SK-N-SH (cell line): ENCODE measurements around the gene TTC21A. TPM values are rescaled to one million over a fixed set of nuclear protein-coding genes. Genes with fewer than 3 reads are reported as not detected.

ENCODE experiments used
- CTCF ChIA-PET: fragments of 300-600, 350-600 bp; formaldehyde crosslinking; extraction: SDS; loops from one replicate; lab custom pipeline; 2021; lab: Yijun Ruan, JAX
- POLR2A ChIA-PET: fragments of 350-600 bp; sonication (Branson Sonifier 250); formaldehyde crosslinking; extraction: SDS; loops from one replicate; lab custom pipeline; 2020; ENCODE audit warnings: antibody characterized with exemption, inconsistent platforms; lab: Yijun Ruan, JAX
- DNase-seq: peaks from one replicate; pipeline ENCODE4 v3.0.0; 2012
- H2AFZ ChIP-seq: fragments of 200-600 bp; sonication (generic); 2 replicates; pipeline ENCODE4 v1.8.1; 2016; ENCODE audit warnings: antibody characterized with exemption, mild to moderate bottlenecking, low read depth
- H3F3A ChIP-seq: fragments of 200-600 bp; sonication (generic); replicated peaks from 2 replicates; pipeline ENCODE3; 2016; ENCODE audit warnings: antibody characterized with exemption, mild to moderate bottlenecking; ENCODE audit not compliant: insufficient read depth
- H3K27ac ChIP-seq, 2 experiments: fragments of 200-500 bp in 1 of 2; fragments of 200-600 bp in 1 of 2; sonication (Bioruptor generic) in 1 of 2; sonication (generic), shearing (Covaris generic) in 1 of 2; 2 replicates each; pipeline versions ENCODE4 v1.5.1 to v1.6.1; 2014 to 2016; ENCODE audit warnings: low read depth in 2 of 2, inconsistent platforms in 1 of 2, low read length in 1 of 2, mild to moderate bottlenecking in 1 of 2, mixed read lengths in 1 of 2
- H3K27me3 ChIP-seq: fragments of 200-600 bp; sonication (generic), shearing (Covaris generic); 2 replicates; pipeline ENCODE4 v1.6.1; 2016; ENCODE audit warnings: mixed run types; ENCODE audit not compliant: insufficient read depth
- H3K36me3 ChIP-seq, 2 experiments: fragments of 200-500 bp in 1 of 2; fragments of 200-600 bp in 1 of 2; sonication (Bioruptor generic) in 1 of 2; sonication (generic) in 1 of 2; replicated peaks in 1 of 2; 2 replicates each; pipeline versions ENCODE3 to v1.5.1; 2014 to 2016; ENCODE audit warnings: low read length in 1 of 2, mild to moderate bottlenecking in 1 of 2; ENCODE audit not compliant: insufficient read depth in 2 of 2, control insufficient read depth in 1 of 2
- H3K4me1 ChIP-seq, 2 experiments: fragments of 200-500 bp in 1 of 2; fragments of 200-600 bp in 1 of 2; sonication (Bioruptor generic) in 1 of 2; sonication (generic), shearing (Covaris generic) in 1 of 2; 2 replicates each; pipeline versions ENCODE4 v1.5.1 to v1.6.1; 2014 to 2016; ENCODE audit warnings: low read depth in 1 of 2, low read length in 1 of 2, mixed run types in 1 of 2; ENCODE audit not compliant: insufficient read depth in 2 of 2, control insufficient read depth in 1 of 2
- H3K4me2 ChIP-seq: fragments of 200-600 bp; sonication (generic), shearing (Covaris generic); 2 replicates; pipeline ENCODE4 v1.6.1; 2017; ENCODE audit warnings: mixed run types
- H3K4me3 ChIP-seq, 2 experiments: fragments of 200-500 bp in 1 of 2; fragments of 200-600 bp in 1 of 2; sonication (Bioruptor generic) in 1 of 2; sonication (generic), shearing (Covaris generic) in 1 of 2; 2 replicates each; pipeline versions ENCODE4 v1.5.1 to v1.8.1; 2014 to 2016; ENCODE audit warnings: low read depth in 2 of 2, inconsistent platforms in 1 of 2, low read length in 1 of 2, mild to moderate bottlenecking in 1 of 2, mixed read lengths in 1 of 2, moderate library complexity in 1 of 2
- H3K79me2 ChIP-seq: fragments of 200-600 bp; sonication (generic); 2 replicates; pipeline ENCODE4 v1.8.1; 2017; ENCODE audit warnings: mild to moderate bottlenecking; ENCODE audit not compliant: insufficient read depth
- H3K9ac ChIP-seq: fragments of 200-600 bp; sonication (generic); 2 replicates; pipeline ENCODE4 v1.6.1; 2017; ENCODE audit warnings: mixed run types
- H3K9me2 ChIP-seq: fragments of 200-600 bp; sonication (generic); 2 replicates; pipeline ENCODE4 v1.6.1; 2017; ENCODE audit warnings: mixed run types
- H3K9me3 ChIP-seq: fragments of 200-600 bp; sonication (generic); 2 replicates; pipeline ENCODE4 v1.6.1; 2017; ENCODE audit warnings: mixed run types, mild to moderate bottlenecking, moderate library complexity
- H4K20me1 ChIP-seq: fragments of 200-600 bp; sonication (generic); 2 replicates; pipeline ENCODE4 v1.6.1; 2017; ENCODE audit warnings: mild to moderate bottlenecking, mixed run types; ENCODE audit not compliant: insufficient read depth
- CHD2 ChIP-seq: fragments of 150-350 bp; IDR thresholded peaks from 2 replicates; pipeline ENCODE4 v1.6.1; 2018; ENCODE audit warnings: low read length; ENCODE audit not compliant: partially characterized antibody
- EP300 ChIP-seq, 2 experiments: IDR thresholded peaks; 2 replicates each; pipeline versions ENCODE4 v1.4.0 to v1.6.1; 2012; ENCODE audit warnings: borderline replicate concordance in 1 of 2, low read depth in 1 of 2, low read length in 1 of 2
- FOXJ3 ChIP-seq: sonication (generic); formaldehyde crosslinking; IDR thresholded peaks from 2 replicates; pipeline ENCODE4 v1.5.1; 2020; ENCODE audit warnings: mild to moderate bottlenecking, missing genetic modification reagents
- GABPA ChIP-seq: IDR thresholded peaks from 2 replicates; pipeline ENCODE4 v1.4.0; 2012; ENCODE audit warnings: low read depth, mild to moderate bottlenecking
- IRF3 ChIP-seq: fragments of 150-350 bp; IDR thresholded peaks from 2 replicates; pipeline ENCODE4 v1.6.1; 2016; ENCODE audit warnings: mild to moderate bottlenecking, low read depth, low read length
- MAX ChIP-seq: IDR thresholded peaks from 2 replicates; pipeline ENCODE4 v1.4.0; 2012; ENCODE audit warnings: low read depth
- MXI1 ChIP-seq: IDR thresholded peaks from 2 replicates; pipeline ENCODE4 v1.6.1; 2012; ENCODE audit warnings: mild to moderate bottlenecking, low read depth, low read length, improper control_type of control experiment
- NFIC ChIP-seq: IDR thresholded peaks from 2 replicates; pipeline ENCODE4 v1.4.0; 2012; ENCODE audit warnings: borderline replicate concordance
- NRF1 ChIP-seq: IDR thresholded peaks from 2 replicates; pipeline ENCODE4 v1.6.1; 2012; ENCODE audit warnings: low read depth, mild to moderate bottlenecking, low read length
- POLR2AphosphoS5 ChIP-seq: IDR thresholded peaks from 2 replicates; pipeline ENCODE4 v1.6.1; 2012; ENCODE audit warnings: low read depth, low read length
- RCOR1 ChIP-seq: fragments of 150-350 bp; IDR thresholded peaks from 2 replicates; pipeline ENCODE4 v1.6.1; 2017; ENCODE audit warnings: antibody characterized with exemption, low read length
- SIN3A ChIP-seq: IDR thresholded peaks from 2 replicates; pipeline ENCODE4 v1.6.1; 2012; ENCODE audit warnings: low read depth, mild to moderate bottlenecking, low read length, moderate library complexity, borderline replicate concordance
- SMC3 ChIP-seq: IDR thresholded peaks from 2 replicates; pipeline ENCODE4 v1.6.1; 2012; ENCODE audit warnings: low read depth, low read length, improper control_type of control experiment
- TEAD4 ChIP-seq: IDR thresholded peaks from 2 replicates; pipeline ENCODE4 v1.4.0; 2012; ENCODE audit warnings: mild to moderate bottlenecking, borderline replicate concordance; ENCODE audit not compliant: insufficient read depth
- USF1 ChIP-seq: IDR thresholded peaks from 2 replicates; pipeline ENCODE4 v1.4.0; 2012; ENCODE audit warnings: low read depth, borderline replicate concordance
- USF2 ChIP-seq: fragments of 150-350 bp; IDR thresholded peaks from 2 replicates; pipeline ENCODE4 v1.6.1; 2017; ENCODE audit warnings: antibody characterized with exemption, low read length, low read depth, borderline replicate concordance
- YY1 ChIP-seq: IDR thresholded peaks from 2 replicates; pipeline ENCODE4 v1.4.0; 2012; ENCODE audit warnings: low read depth, mild to moderate bottlenecking
- WGBS: methylation state at CpG from one replicate; pipeline ENCODE4 v1.1.6; 2017; ENCODE audit warnings: low lambda C conversion rate; 5-methylcytosine and 5-hydroxymethylcytosine counted together
- polyA plus RNA-seq, 3 experiments: library from polyadenylated mRNA; depleted of rRNA; stranded (reverse); fragments of >200 nt; gene quantifications; 2 replicates each; pipeline ENCODE4 v1.2.3, GENCODE V29; 2012

The TTC21A gene
- polyA plus RNA-seq, 1 of the 3 experiments (the other 2 are of a cell fraction): 3.9 TPM

- no peak for TF ChIP-seq IRF3
These were observed 19.0 kb upstream of the TTC21A start (continued) for GRCh38 chr3:39088456-39088855.

GRCh38 chr3:39088889-39089288 is 18.6 kb upstream of the TTC21A start:
- peaks cover 64 to 76% of the 10 kb centered on the region in 2 experiments for H3K36me3 ChIP-seq

GRCh38 chr3:39090922-39091321 is 16.6 kb upstream of the TTC21A start:
- Histone ChIP-seq H3K9me3 (no peaks in the 10 kb centered on the region), H3K4me3 (no peak overlapping the region), H3K9me2 (no peaks in the 10 kb centered on the region), H3K27me3 (no peaks in the 10 kb centered on the region), H4K20me1 (no peaks in the 10 kb centered on the region), H3K4me2 (no peak overlapping the region), H3K27ac (no peak overlapping the region), H2AFZ (no peak overlapping the region), H3K9ac (no peak overlapping the region), H3K4me1 (no peaks in the 10 kb centered on the region), H3K79me2 (no peaks in the 10 kb centered on the region), H3K36me3 (peaks cover 58 to 82% of the 10 kb centered on the region in 2 experiments), H3F3A (no peaks in the 10 kb centered on the region)
- TF ChIP-seq USF1 (no peak), SMC3 (no peak), NRF1 (no peak), TEAD4 (no peak), EP300 (IDR thresholded peaks at IDR 0.05; ENCODE audit: borderline replicate concordance in 1 of 2, low read depth in 1 of 2, low read length in 1 of 2) (no peak), GABPA (no peak), FOXJ3 (CRISPR knock-in tag) (no peak), NFIC (no peak), SIN3A (no peak), POLR2AphosphoS5 (no peak), YY1 (no peak)
- no peak for DNase-seq
- WGBS: 93% methylated on average over 2 of the region's 2 CpGs
- CTCF ChIA-PET: interaction anchor here (2.2 kb wide), 1 partner anchor 197 kb away, joined by 5 read pairs; no protein-coding TSS in a partner anchor
- POLR2A ChIA-PET: no interaction called here

More at GRCh38 chr3:39088889-39089288, 18.6 kb upstream of the TTC21A start:
- Histone ChIP-seq H3K27me3 (no peaks in the 10 kb centered on the region), H3K4me2 (no peak overlapping the region), H3K9ac (no peak overlapping the region), H3F3A (no peaks in the 10 kb centered on the region), H3K9me2 (no peaks in the 10 kb centered on the region), H2AFZ (no peak overlapping the region), H3K9me3 (no peaks in the 10 kb centered on the region), H3K27ac (no peak overlapping the region; a peak in 1 of 4 replicates), H3K4me3 (no peak overlapping the region), H3K4me1 (no peaks in the 10 kb centered on the region), H3K79me2 (no peaks in the 10 kb centered on the region), H4K20me1 (no peaks in the 10 kb centered on the region)
- ChIA-PET CTCF (interaction anchor here (1.1 to 2.3 kb wide), 2 partner anchors 59 to 199 kb away, joined by 3 to 14 read pairs; no protein-coding TSS in a partner anchor), POLR2A (no interaction called here)
- no peak for DNase-seq
- WGBS: 83% methylated on average over 3 of the region's 3 CpGs
- TF ChIP-seq MAX (no peak), MXI1 (no peak), CHD2 (no peak), SMC3 (no peak), RCOR1 (no peak), FOXJ3 (CRISPR knock-in tag) (no peak), USF2 (no peak), EP300 (IDR thresholded peaks at IDR 0.05; ENCODE audit: borderline replicate concordance in 1 of 2, low read depth in 1 of 2, low read length in 1 of 2) (no peak), NRF1 (no peak)
